PFSK-1 (cell line): ENCODE measurements around the gene FOXP4.

ENCODE experiments used
- FOXP2 ChIP-seq: optimal IDR thresholded peaks from 2 replicates; pipeline ENCODE3; 2011; ENCODE audit warnings: borderline replicate concordance, control low read depth, inconsistent platforms; ENCODE audit not compliant: insufficient read depth; ENCODE audit errors: extremely low read length, extremely low read depth
- POLR2AphosphoS5 ChIP-seq: IDR thresholded peaks from 2 replicates; pipeline ENCODE4 v1.6.1; 2012; ENCODE audit warnings: low read depth, mild to moderate bottlenecking, control low read depth, low read length, moderate library complexity
- REST ChIP-seq, 2 experiments: IDR thresholded peaks; 2 replicates each; pipeline versions ENCODE4 v1.6.1 to v1.8.0; 2011 to 2012; ENCODE audit warnings: low read depth in 2 of 2, low read length in 2 of 2, control low read depth in 1 of 2, inconsistent platforms in 1 of 2, mild to moderate bottlenecking in 1 of 2, moderate library complexity in 1 of 2; ENCODE audit not compliant: insufficient read depth in 1 of 2
- SIN3A ChIP-seq: IDR thresholded peaks from 2 replicates; pipeline ENCODE4 v1.6.1; 2012; ENCODE audit warnings: mild to moderate bottlenecking, low read length, moderate library complexity, borderline replicate concordance; ENCODE audit not compliant: insufficient read depth
- TAF1 ChIP-seq: IDR thresholded peaks from 2 replicates; pipeline ENCODE4 v1.6.1; 2012; ENCODE audit warnings: low read length, control low read depth, borderline replicate concordance; ENCODE audit not compliant: insufficient read depth

GRCh38 chr6:41580690-41581089, 34.5 kb downstream of the FOXP4 start:
- TF ChIP-seq POLR2AphosphoS5: no peak
- TF ChIP-seq TAF1: no peak
- no peak for TF ChIP-seq SIN3A
- no peak for TF ChIP-seq REST (IDR thresholded peaks at IDR 0.05; ENCODE audit: insufficient read depth in 1 of 2, low read depth in 2 of 2, low read length in 2 of 2)
- TF ChIP-seq FOXP2: no peak
